ENCODE results near the gene JAK2. TPM values are rescaled to one million over a fixed set of nuclear protein-coding genes. Genes with fewer than 3 reads are reported as not detected.

JAK2 gene
- total RNA-seq (10 to 100 TPM in 9 of 10 donors, 1 to 10 TPM in 1; 7.0 to 95.6 (median 44.8) TPM), polyA plus RNA-seq (1 to 10 TPM; 2.3 to 6.7 TPM)
- long read RNA-seq, donor 1, full-length matches to known transcripts: 5 of 13 reads
- long read RNA-seq, donor 1, partial matches to known transcripts: 4 of 13 reads
- long read RNA-seq, donor 1, other reads (novel, unspliced or antisense): 4 of 13 reads
- long read RNA-seq, donor 2, full-length matches to known transcripts: 8 of 40 reads
- long read RNA-seq, donor 2, partial matches to known transcripts: 25 of 40 reads
- long read RNA-seq, donor 2, other reads (novel, unspliced or antisense): 7 of 40 reads
- long read RNA-seq, donor 3, full-length matches to known transcripts: 2 of 17 reads
- long read RNA-seq, donor 3, partial matches to known transcripts: 10 of 17 reads
- long read RNA-seq, donor 3, other reads (novel, unspliced or antisense): 5 of 17 reads

- Histone ChIP-seq H3K4me1 (peaks cover 0 to 70% (median 38%) of the 10 kb centered on the region in 9 donors), H3K27ac (peak within 1 kb of the TSS; percentile 92 to 99 (median 98)), H3K27me3 (no peaks in the 10 kb centered on the region), H3K9me3 (no peaks in the 10 kb centered on the region), H3K36me3 (peaks cover 0 to 21% (median 0%) of the 10 kb centered on the region in 9 donors), H3K4me3 (peak within 1 kb of the TSS; percentile 70 to 95 (median 84))
- TF ChIP-seq CTCF (IDR thresholded peaks at IDR 0.05): peak in 8 of 9 donors; percentile 17 to 79 (median 52)
- intact Hi-C loops (cut with DNase I): loop anchor here (2.0 to 10.0 kb wide), 16 partner anchors 48 to 642 kb away; partner anchors contain the start of genes RCL1 (in 7 of the 10), PLGRKT (in 2 of the 10), PLPP6 (in 1 of the 10) and RIC1 (in 1 of the 10)
- 0% methylated on average over 83 to 84 of the region's 84 CpGs for WGBS, 2 donors
- peak; percentile 93 to 98 (median 96) for ATAC-seq
- peak; percentile 90 to 93 for DNase-seq
Observed at GRCh38 chr9:4984621-4985385, at the start of gene JAK2. TSS of gene JAK2 (plus strand) at chr9:4985272. CDS start at chr9:5021988, 36,716 bp downstream.

- Histone ChIP-seq H3K36me3 (no peaks in the 10 kb centered on the region), H3K27me3 (no peaks in the 10 kb centered on the region), H3K9me3 (no peaks in the 10 kb centered on the region), H3K4me3 (peak overlapping the region in 3 of 10 donors; percentile 6 to 18 (median 13)), H3K27ac (peak overlapping the region in 7 of 10 donors; percentile 23 to 76 (median 59)), H3K4me1 (peaks cover 0 to 56% (median 35%) of the 10 kb centered on the region in 9 donors)
- intact Hi-C loops (cut with DNase I): loop anchor here in 4 of 10 donors (5.0 to 10.0 kb wide), 2 partner anchors 49 to 51 kb away; partner anchors contain the start of gene JAK2 (in 4 of the 4)
- DNase-seq: no peak
- 59 to 69% methylated on average over 3 of the region's 3 CpGs for WGBS, 2 donors
- no peak for ATAC-seq
- TF ChIP-seq CTCF (IDR thresholded peaks at IDR 0.05): no peak
Observed at GRCh38 chr9:4936277-4936676, 48.8 kb upstream of the JAK2 start.

GRCh38 chr9:4936823-4937222, 48.2 kb upstream of the JAK2 start:
- no peaks in the 10 kb centered on the region for H3K27me3 ChIP-seq
- peak overlapping the region in 7 of 10 donors; percentile 23 to 76 (median 59) for H3K27ac ChIP-seq
- intact Hi-C loops (cut with DNase I): loop anchor here in 4 of 10 donors (5.0 to 10.0 kb wide), 2 partner anchors 48 to 50 kb away; partner anchors contain the start of gene JAK2 (in 4 of the 4)
- DNase-seq (no peak), ATAC-seq (no peak)
- TF ChIP-seq CTCF (IDR thresholded peaks at IDR 0.05): no peak
- WGBS, 2 donors: 97% methylated on average over 1 of the region's 1 CpG
- peak overlapping the region in 2 of 10 donors; percentile 13 to 18 for H3K4me3 ChIP-seq
- H3K9me3 ChIP-seq: no peaks in the 10 kb centered on the region
- H3K4me1 ChIP-seq: peaks cover 0 to 60% (median 35%) of the 10 kb centered on the region in 9 donors
- H3K36me3 ChIP-seq: no peaks in the 10 kb centered on the region

GRCh38 chr9:4937446-4937845, 47.6 kb upstream of the JAK2 start:
- no peak for TF ChIP-seq CTCF (IDR thresholded peaks at IDR 0.05)
- H3K36me3 ChIP-seq: no peaks in the 10 kb centered on the region
- H3K27ac ChIP-seq: peak overlapping the region in 4 of 10 donors; percentile 55 to 76 (median 68)
- intact Hi-C loops (cut with DNase I): loop anchor here in 4 of 10 donors (5.0 to 10.0 kb wide), 2 partner anchors 47 to 50 kb away; partner anchors contain the start of gene JAK2 (in 4 of the 4)
- WGBS, 2 donors: 7 to 16% methylated on average over 1 of the region's 1 CpG
- H3K27me3 ChIP-seq: no peaks in the 10 kb centered on the region
- DNase-seq: no peak
- H3K4me3 ChIP-seq: no peak overlapping the region
- ATAC-seq: no peak
- H3K4me1 ChIP-seq: peaks cover 0 to 66% (median 38%) of the 10 kb centered on the region in 9 donors
- H3K9me3 ChIP-seq: no peaks in the 10 kb centered on the region

All from heart right ventricle (tissue), 16 donors.